Astrocyte of the spinal cord (primary cell): Measurements from ENCODE around the gene ELL.

Experiments
- DNase-seq: peaks from one replicate; pipeline ENCODE4 v3.0.0; 2011; ENCODE audit warnings: low read depth, low spot score
- H3K4me3 ChIP-seq: 2 replicates; pipeline ENCODE4 v1.5.1; 2011; ENCODE audit warnings: low read depth, mild to moderate bottlenecking, low read length, moderate library complexity
- in situ Hi-C: cut with HindIII; loops from 2 replicates; pipeline ENCODE4 v1.10.0; 2017; ENCODE audit warnings: low sequenced_read_pairs
- TF ChIP-seq, protein P1 (sequence below): IDR thresholded peaks from 2 replicates; pipeline ENCODE4 v1.5.1; 2012; ENCODE audit warnings: low read depth, mild to moderate bottlenecking, low read length, inconsistent platforms

Gene ELL

DNA sequence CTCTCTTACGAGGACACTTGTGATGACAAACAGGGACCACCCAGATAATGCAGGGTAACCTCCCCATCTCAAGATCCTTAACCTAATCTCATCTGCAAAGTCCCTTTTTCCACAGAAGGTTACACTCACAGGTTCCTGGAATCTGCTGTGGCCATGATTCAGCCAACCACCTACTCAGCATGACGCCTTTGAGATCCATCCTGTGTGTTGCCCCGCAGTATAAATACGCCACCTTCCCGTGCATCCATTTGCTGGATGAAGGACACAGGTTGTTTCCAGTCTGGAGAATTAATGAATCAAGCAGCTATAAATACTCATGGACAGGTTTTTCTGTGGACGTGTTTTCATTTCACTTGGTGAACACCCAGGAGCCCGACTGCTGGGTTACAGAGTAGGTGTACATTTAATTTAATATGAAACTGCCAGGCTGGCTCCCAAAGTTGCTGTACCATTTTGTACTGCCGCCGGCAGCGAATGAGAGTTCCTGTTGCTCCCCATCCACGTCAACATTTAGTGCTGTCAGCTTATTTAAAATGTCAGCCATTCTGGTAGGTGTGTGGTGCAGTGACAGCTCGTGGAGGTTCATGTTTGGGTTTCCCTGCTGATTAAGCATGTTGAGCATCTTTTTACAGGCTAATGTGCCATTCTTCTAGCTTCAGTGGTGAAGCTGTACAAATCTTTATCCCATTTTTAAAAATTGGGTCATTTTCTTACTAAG, 40.2 kb downstream of the ELL start:
- DNase-seq = no peak
- in situ Hi-C loops = no loop called here
- TF ChIP-seq, protein P1, sequence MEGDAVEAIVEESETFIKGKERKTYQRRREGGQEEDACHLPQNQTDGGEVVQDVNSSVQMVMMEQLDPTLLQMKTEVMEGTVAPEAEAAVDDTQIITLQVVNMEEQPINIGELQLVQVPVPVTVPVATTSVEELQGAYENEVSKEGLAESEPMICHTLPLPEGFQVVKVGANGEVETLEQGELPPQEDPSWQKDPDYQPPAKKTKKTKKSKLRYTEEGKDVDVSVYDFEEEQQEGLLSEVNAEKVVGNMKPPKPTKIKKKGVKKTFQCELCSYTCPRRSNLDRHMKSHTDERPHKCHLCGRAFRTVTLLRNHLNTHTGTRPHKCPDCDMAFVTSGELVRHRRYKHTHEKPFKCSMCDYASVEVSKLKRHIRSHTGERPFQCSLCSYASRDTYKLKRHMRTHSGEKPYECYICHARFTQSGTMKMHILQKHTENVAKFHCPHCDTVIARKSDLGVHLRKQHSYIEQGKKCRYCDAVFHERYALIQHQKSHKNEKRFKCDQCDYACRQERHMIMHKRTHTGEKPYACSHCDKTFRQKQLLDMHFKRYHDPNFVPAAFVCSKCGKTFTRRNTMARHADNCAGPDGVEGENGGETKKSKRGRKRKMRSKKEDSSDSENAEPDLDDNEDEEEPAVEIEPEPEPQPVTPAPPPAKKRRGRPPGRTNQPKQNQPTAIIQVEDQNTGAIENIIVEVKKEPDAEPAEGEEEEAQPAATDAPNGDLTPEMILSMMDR = no peak
- no peak overlapping the region for H3K4me3 ChIP-seq

DNA sequence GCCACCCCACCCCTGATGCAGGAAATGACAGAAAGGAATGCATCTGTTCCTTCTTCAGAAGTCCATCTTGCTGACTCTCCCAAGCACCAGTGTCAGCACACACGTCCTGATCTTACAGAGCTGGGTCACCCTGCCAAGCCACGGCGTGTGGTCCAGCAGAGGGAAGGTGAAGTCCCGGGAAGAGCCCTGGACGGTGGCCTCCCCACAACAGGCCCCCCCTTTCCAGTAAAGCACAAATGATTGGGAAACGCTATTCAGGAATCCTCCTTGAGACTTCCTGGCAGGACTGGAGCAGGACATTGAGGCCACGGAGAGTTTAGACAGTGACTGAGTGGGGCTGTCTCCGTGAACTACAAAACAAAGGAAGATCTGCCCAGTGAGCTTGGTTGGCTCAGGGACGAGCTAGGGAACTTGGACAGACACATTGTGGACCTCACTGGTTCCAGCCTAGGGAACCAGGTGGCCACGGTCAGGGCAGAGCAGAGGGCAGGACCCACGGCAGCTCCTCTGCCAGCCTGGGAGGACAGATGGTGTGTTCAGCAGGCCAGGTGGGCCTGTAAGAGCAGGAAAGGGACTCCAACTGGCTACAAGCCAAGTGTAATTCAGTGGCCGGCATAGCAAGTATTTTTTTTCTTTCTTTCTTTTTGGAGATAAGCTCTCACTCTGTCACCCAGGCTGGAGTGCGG, 41.7 kb downstream of the ELL start:
- TF ChIP-seq, protein P1 = no peak
- in situ Hi-C loops = no loop called here
- DNase-seq = no peak
- H3K4me3 ChIP-seq = no peak overlapping the region

DNA sequence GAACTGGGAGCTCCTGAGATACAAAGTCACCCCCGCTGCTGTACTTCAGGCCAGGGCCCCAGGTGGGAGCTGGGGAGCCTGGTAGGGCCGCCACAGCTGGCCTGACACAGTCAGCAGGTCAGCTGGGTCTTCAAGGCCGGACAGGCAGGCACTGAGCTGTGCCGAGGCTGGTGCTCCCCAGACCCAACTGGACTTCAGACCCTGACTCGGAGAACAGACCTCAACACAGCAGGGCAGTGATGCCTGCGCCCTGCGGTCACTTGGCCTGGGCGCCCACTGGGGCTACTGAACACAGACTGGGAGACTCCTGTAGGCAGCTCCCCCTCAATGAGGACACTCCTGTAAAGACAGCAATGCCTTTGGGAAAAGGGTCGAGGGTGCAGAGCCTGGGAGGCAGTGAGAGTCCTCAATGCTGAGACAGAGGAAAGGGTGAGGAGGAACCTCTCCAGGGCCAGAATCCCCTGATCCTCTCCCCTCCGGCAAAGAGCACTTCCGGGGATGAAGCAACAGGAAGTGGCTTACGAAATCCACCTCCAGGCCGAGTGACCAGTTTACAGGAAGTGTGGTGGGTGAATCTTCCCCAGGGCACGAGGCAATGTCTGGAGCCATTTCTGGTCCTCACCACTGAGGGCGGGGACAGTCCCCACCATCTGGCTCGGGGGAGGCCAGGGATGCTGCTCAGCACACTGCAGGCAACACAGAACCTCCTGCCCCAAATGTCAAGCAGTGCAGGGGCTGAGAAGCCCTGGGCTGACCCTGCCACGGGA, 43.1 kb downstream of the ELL start:
- in situ Hi-C loops = no loop called here
- H3K4me3 ChIP-seq = no peak overlapping the region
- DNase-seq = peak; percentile 53
- TF ChIP-seq, protein P1 = no peak

GRCh38 chr19:18477974-18478373, 43.9 kb downstream of the ELL start:
- TF ChIP-seq, protein P1 = no peak
- in situ Hi-C loops = no loop called here
- no peak overlapping the region for H3K4me3 ChIP-seq
- DNase-seq = no peak

GRCh38 chr19:18477042-18477779, 44.7 kb downstream of the ELL start:
- in situ Hi-C loops = no loop called here
- H3K4me3 ChIP-seq = no peak overlapping the region
- DNase-seq = no peak
- TF ChIP-seq, protein P1 = no peak

DNA sequence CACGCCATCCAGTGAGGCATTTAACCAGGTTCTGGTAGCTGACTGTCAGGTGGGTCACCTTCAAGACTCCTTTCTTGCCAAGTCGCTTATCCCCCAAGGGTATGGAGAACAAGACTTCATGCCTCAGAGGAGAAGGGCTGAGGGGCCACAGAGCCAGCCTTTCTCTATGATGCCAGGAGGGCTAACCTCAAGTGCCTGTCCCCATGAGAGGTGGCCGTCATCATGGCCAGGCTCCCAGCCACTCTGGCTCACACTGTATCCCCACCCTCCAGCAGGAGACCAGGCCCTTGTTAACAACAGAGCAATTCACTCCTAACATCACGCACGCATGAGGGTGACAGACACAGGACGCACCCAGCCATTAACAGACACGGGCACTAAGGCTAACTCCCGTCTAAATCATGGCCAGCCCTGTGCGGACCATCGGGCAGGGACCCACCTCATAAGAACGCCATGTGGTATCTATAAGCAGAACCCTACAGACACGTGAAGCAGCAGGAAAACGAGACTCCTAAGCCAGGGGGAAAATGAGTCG, 45.3 kb downstream of the ELL start:
- TF ChIP-seq, protein P1 = no peak
- in situ Hi-C loops = no loop called here
- no peak for DNase-seq
- H3K4me3 ChIP-seq = no peak overlapping the region
